GM23338 (cell line): ENCODE results near the gene AGBL4.

ENCODE experiments used
- POLR2AphosphoS5 ChIP-seq: IDR thresholded peaks from 2 replicates; pipeline ENCODE4 v1.6.1; 2016; ENCODE audit warnings: antibody characterized with exemption, low read depth
- REST ChIP-seq: IDR thresholded peaks from one replicate; pipeline ENCODE4 v1.6.1; 2018; ENCODE audit warnings: antibody characterized with exemption; ENCODE audit not compliant: unreplicated experiment
- TF ChIP-seq, protein P1 (sequence below), 2 experiments: fragments of 200-600 bp in 1 of 2; sonication (generic) in 1 of 2; conservative IDR thresholded peaks; 2 replicates each; pipeline versions ENCODE4 v1.5.1 to v1.6.1; 2016 to 2017; ENCODE audit warnings: antibody characterized with exemption in 2 of 2, low read depth in 2 of 2, mild to moderate bottlenecking in 2 of 2, moderate library complexity in 1 of 2

GRCh38 chr1:48846441-48846840 is 1177.3 kb downstream of the AGBL4 start:
- TF ChIP-seq, protein P1, sequence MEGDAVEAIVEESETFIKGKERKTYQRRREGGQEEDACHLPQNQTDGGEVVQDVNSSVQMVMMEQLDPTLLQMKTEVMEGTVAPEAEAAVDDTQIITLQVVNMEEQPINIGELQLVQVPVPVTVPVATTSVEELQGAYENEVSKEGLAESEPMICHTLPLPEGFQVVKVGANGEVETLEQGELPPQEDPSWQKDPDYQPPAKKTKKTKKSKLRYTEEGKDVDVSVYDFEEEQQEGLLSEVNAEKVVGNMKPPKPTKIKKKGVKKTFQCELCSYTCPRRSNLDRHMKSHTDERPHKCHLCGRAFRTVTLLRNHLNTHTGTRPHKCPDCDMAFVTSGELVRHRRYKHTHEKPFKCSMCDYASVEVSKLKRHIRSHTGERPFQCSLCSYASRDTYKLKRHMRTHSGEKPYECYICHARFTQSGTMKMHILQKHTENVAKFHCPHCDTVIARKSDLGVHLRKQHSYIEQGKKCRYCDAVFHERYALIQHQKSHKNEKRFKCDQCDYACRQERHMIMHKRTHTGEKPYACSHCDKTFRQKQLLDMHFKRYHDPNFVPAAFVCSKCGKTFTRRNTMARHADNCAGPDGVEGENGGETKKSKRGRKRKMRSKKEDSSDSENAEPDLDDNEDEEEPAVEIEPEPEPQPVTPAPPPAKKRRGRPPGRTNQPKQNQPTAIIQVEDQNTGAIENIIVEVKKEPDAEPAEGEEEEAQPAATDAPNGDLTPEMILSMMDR (conservative IDR thresholded peaks at IDR 0.05; ENCODE audit: low read depth in 2 of 2) = no peak
- no peak for TF ChIP-seq POLR2AphosphoS5
- no peak for TF ChIP-seq REST
